Neural progenitor cell (in vitro differentiated cells): ENCODE results near the gene VWC2L. TPM values are rescaled to one million over a fixed set of nuclear protein-coding genes. Genes with fewer than 3 reads are reported as not detected.
A peak's percentile ranks its signal among the peaks of the same experiment; 100 is the strongest.

ENCODE experiments used
- DNase-seq: peaks from one replicate; pipeline ENCODE4 v3.0.0-alpha.2; 2016; ENCODE audit warnings: low spot score
- H2AFZ ChIP-seq: fragments of 200-600 bp; sonication (generic); replicated peaks from 2 replicates; pipeline ENCODE4 v1.6.1; 2016; ENCODE audit warnings: antibody characterized with exemption
- H3F3A ChIP-seq: fragments of 200-600 bp; sonication (generic); 2 replicates; pipeline ENCODE4 v1.6.1; 2016; ENCODE audit warnings: antibody characterized with exemption, low read depth
- H3K27ac ChIP-seq: fragments of 200-600 bp; sonication (generic); 2 replicates; pipeline ENCODE4 v1.5.1; 2016; ENCODE audit warnings: mild to moderate bottlenecking
- H3K27me3 ChIP-seq: fragments of 200-600 bp; sonication (generic); 2 replicates; pipeline ENCODE4 v1.6.1; 2016; ENCODE audit warnings: mild to moderate bottlenecking, moderate library complexity
- H3K36me3 ChIP-seq: fragments of 200-600 bp; sonication (generic); 2 replicates; pipeline ENCODE4 v1.5.1; 2016
- H3K4me1 ChIP-seq: fragments of 200-600 bp; sonication (generic); 2 replicates; pipeline ENCODE4 v1.6.1; 2016; ENCODE audit warnings: mixed run types
- H3K4me2 ChIP-seq: fragments of 200-600 bp; sonication (generic); 2 replicates; pipeline ENCODE4 v1.6.1; 2016
- H3K4me3 ChIP-seq: fragments of 200-600 bp; sonication (generic); 2 replicates; pipeline ENCODE4 v1.5.1; 2016
- H3K79me2 ChIP-seq: fragments of 200-600 bp; sonication (generic); 2 replicates; pipeline ENCODE4 v1.6.1; 2016; ENCODE audit warnings: low read depth
- H3K9ac ChIP-seq: fragments of 200-600 bp; sonication (generic); 2 replicates; pipeline ENCODE4 v1.6.1; 2016
- H3K9me3 ChIP-seq: fragments of 200-600 bp; sonication (generic); 2 replicates; pipeline ENCODE4 v1.5.1; 2016; ENCODE audit warnings: low read depth
- H4K20me1 ChIP-seq: fragments of 200-600 bp; sonication (generic); 2 replicates; pipeline ENCODE4 v1.6.1; 2016; ENCODE audit warnings: low read depth
- H3K27ac Mint-ChIP-seq: 3 replicates; pipeline ENCODE4 v1.8.0; 2021; ENCODE audit warnings: mixed read lengths
- H3K27me3 Mint-ChIP-seq: 2 replicates; pipeline ENCODE4 v1.8.0; 2022; ENCODE audit warnings: low read depth, mild to moderate bottlenecking, inconsistent platforms, moderate library complexity, mixed read lengths; ENCODE audit not compliant: insufficient read depth
- H3K36me3 Mint-ChIP-seq: 3 replicates; pipeline ENCODE4 v1.8.0; 2021; ENCODE audit warnings: mixed read lengths
- H3K4me1 Mint-ChIP-seq: 3 replicates; pipeline ENCODE4 v1.8.0; 2021; ENCODE audit warnings: mixed read lengths
- H3K4me3 Mint-ChIP-seq: 3 replicates; pipeline ENCODE4 v1.8.0; 2021; ENCODE audit warnings: mild to moderate bottlenecking, moderate library complexity, mixed read lengths
- H3K9me3 Mint-ChIP-seq: 3 replicates; pipeline ENCODE4 v1.8.0; 2020; ENCODE audit warnings: mixed read lengths
- EZH2 ChIP-seq: fragments of 200-600 bp; sonication (generic); IDR thresholded peaks from 2 replicates; pipeline ENCODE4 v1.6.1; 2017; ENCODE audit warnings: antibody characterized with exemption, mild to moderate bottlenecking, moderate library complexity
- EZH2phosphoT487 ChIP-seq: fragments of 200-600 bp; sonication (generic); IDR thresholded peaks from 2 replicates; pipeline ENCODE4 v1.6.1; 2017; ENCODE audit warnings: antibody characterized with exemption
- total RNA-seq: library from RNA; depleted of rRNA; stranded (reverse); fragments of >200 nt; gene quantifications from 2 replicates; pipeline ENCODE4 v1.2.3, GENCODE V29; 2015; ENCODE audit warnings: low replicate concordance
- TF ChIP-seq, protein P1 (sequence below): fragments of 200-600 bp; sonication (generic); IDR thresholded peaks from 2 replicates; pipeline ENCODE4 v1.5.1; 2017; ENCODE audit warnings: antibody characterized with exemption, mild to moderate bottlenecking

Gene VWC2L
- total RNA-seq, 1 donor from 2014 or later: not detected

DNA sequence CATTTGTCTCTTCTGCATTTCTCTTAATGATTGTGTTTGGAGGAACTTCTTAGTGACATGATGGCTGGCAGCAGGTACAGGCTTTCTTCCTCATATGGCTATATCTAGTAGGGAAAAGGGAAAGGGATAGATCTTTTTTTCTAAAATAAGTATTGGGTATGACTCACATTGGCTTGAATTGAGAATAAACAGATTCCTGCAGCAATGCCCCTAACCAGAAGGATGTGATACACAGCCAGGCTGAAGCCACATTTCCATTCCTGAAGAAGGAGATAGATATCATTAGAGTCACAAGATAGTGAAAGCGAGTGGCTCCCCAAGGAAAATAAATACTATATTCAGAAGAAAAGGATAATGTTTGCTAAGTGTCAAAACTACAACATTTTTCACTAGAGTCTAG is 61.1 kb downstream of the VWC2L start:
- no peak overlapping the region for H3K9ac ChIP-seq
- H3K27ac ChIP-seq: no peak overlapping the region
- no peaks in the 10 kb centered on the region for H3K27me3 ChIP-seq
- no peaks in the 10 kb centered on the region for H3K9me3 Mint-ChIP-seq
- no peak overlapping the region for H3K4me3 ChIP-seq
- DNase-seq: no peak
- H4K20me1 ChIP-seq: no peaks in the 10 kb centered on the region
- peaks cover 2% of the 10 kb centered on the region for H3K27me3 Mint-ChIP-seq
- TF ChIP-seq EZH2 (no peak), EZH2phosphoT487 (no peak)
- TF ChIP-seq, protein P1, sequence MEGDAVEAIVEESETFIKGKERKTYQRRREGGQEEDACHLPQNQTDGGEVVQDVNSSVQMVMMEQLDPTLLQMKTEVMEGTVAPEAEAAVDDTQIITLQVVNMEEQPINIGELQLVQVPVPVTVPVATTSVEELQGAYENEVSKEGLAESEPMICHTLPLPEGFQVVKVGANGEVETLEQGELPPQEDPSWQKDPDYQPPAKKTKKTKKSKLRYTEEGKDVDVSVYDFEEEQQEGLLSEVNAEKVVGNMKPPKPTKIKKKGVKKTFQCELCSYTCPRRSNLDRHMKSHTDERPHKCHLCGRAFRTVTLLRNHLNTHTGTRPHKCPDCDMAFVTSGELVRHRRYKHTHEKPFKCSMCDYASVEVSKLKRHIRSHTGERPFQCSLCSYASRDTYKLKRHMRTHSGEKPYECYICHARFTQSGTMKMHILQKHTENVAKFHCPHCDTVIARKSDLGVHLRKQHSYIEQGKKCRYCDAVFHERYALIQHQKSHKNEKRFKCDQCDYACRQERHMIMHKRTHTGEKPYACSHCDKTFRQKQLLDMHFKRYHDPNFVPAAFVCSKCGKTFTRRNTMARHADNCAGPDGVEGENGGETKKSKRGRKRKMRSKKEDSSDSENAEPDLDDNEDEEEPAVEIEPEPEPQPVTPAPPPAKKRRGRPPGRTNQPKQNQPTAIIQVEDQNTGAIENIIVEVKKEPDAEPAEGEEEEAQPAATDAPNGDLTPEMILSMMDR: no peak
- H3K27ac Mint-ChIP-seq: no peak overlapping the region
- H2AFZ ChIP-seq: no peak overlapping the region
- no peaks in the 10 kb centered on the region for H3K4me1 Mint-ChIP-seq
- H3K4me2 ChIP-seq: no peak overlapping the region
- no peaks in the 10 kb centered on the region for H3K36me3 ChIP-seq
- H3F3A ChIP-seq: no peaks in the 10 kb centered on the region
- no peaks in the 10 kb centered on the region for H3K36me3 Mint-ChIP-seq
- no peaks in the 10 kb centered on the region for H3K9me3 ChIP-seq
- H3K4me3 Mint-ChIP-seq: no peak overlapping the region
- no peaks in the 10 kb centered on the region for H3K4me1 ChIP-seq
- H3K79me2 ChIP-seq: no peaks in the 10 kb centered on the region

DNA sequence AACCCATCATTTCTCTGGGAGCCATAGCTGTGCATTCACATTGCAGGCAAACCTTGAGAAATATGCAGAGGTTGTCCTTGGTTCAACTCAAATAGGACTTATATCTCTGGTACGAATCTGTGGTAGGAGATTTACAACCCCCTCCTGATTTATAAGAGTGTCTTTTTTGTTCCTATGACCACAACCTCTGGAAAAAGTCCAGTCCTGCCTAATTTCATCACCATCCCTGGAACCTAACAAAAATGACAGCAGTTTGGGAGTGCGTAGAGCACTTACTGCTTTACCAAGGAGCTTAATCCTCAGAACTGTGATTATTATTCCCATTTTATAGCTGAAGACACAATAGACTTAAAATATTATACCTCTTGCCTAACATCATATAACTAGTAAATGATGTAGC is 66.5 kb downstream of the VWC2L start:
- H3K27ac Mint-ChIP-seq: no peak overlapping the region
- H3K27me3 ChIP-seq: no peaks in the 10 kb centered on the region
- TF ChIP-seq, protein P1: no peak

DNA sequence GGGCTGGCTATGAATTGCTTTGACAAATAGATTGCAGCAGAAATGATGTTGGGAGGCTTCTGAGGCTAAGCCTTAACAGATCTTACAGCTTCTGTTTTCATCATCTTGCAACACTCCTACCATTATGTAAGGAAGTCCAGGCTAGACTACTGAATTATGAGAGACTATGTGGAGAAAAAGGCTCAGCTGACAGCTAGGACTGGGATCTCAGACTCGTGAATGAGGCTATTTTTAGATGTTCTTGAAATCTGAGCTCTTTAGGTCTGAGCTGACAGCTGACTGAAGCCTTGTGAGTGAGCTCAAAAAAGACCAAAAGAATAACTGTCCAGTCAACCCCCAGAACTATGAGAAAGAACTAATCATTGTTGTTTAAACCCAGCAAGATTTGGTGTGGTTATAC is 70.3 kb downstream of the VWC2L start:
- Mint-ChIP-seq H3K4me1 (peaks cover 27% of the 10 kb centered on the region), H3K27ac (peak overlapping the region; percentile 85), H3K4me3 (no peak overlapping the region), H3K9me3 (no peaks in the 10 kb centered on the region), H3K36me3 (no peaks in the 10 kb centered on the region), H3K27me3 (no peaks in the 10 kb centered on the region)
- Histone ChIP-seq H3K9me3 (no peaks in the 10 kb centered on the region), H3K36me3 (no peaks in the 10 kb centered on the region), H3K9ac (no peak overlapping the region), H4K20me1 (no peaks in the 10 kb centered on the region), H3K27me3 (no peaks in the 10 kb centered on the region), H3K4me1 (peaks cover 14% of the 10 kb centered on the region), H3K4me2 (peak overlapping the region; percentile 21), H3F3A (no peaks in the 10 kb centered on the region), H2AFZ (peak overlapping the region; percentile 65), H3K4me3 (no peak overlapping the region), H3K79me2 (no peaks in the 10 kb centered on the region), H3K27ac (no peak overlapping the region)
- TF ChIP-seq EZH2: no peak
- TF ChIP-seq, protein P1: no peak
- TF ChIP-seq EZH2phosphoT487: no peak
- DNase-seq: peak; percentile 5

More for the DNA sequence above, 66.5 kb downstream of the VWC2L start:
- Mint-ChIP-seq H3K9me3 (no peaks in the 10 kb centered on the region), H3K36me3 (no peaks in the 10 kb centered on the region), H3K4me1 (peaks cover 23% of the 10 kb centered on the region), H3K4me3 (no peak overlapping the region), H3K27me3 (peaks cover 2% of the 10 kb centered on the region)
- H3K27ac ChIP-seq: no peak overlapping the region
- H3K4me2 ChIP-seq: no peak overlapping the region
- no peak overlapping the region for H3K4me3 ChIP-seq
- no peak for DNase-seq
- no peaks in the 10 kb centered on the region for H3K9me3 ChIP-seq
- H3F3A ChIP-seq: no peaks in the 10 kb centered on the region
- peaks cover 10% of the 10 kb centered on the region for H3K4me1 ChIP-seq
- no peaks in the 10 kb centered on the region for H3K79me2 ChIP-seq
- H4K20me1 ChIP-seq: no peaks in the 10 kb centered on the region
- H2AFZ ChIP-seq: no peak overlapping the region
- no peaks in the 10 kb centered on the region for H3K36me3 ChIP-seq
- no peak overlapping the region for H3K9ac ChIP-seq
